ENCODE measurements around the gene PEPD. TPM values are rescaled to one million over a fixed set of nuclear protein-coding genes. Genes with fewer than 3 reads are reported as not detected.

The PEPD gene
- total RNA-seq, 2 donors from 2014 or later = 52.2 to 67.9 TPM

- no peaks in the 10 kb centered on the region for H3K9me3 ChIP-seq (ENCODE audit: control insufficient read depth, low read length)
- no peaks in the 10 kb centered on the region for H3K27me3 ChIP-seq (ENCODE audit: control insufficient read depth, insufficient read depth, low read length, poor library complexity, severe bottlenecking)
- Mint-ChIP-seq H3K27me3 (ENCODE audit: insufficient read depth) (no peaks in the 10 kb centered on the region), H3K36me3 (ENCODE audit: low read depth) (peaks cover 8% of the 10 kb centered on the region), H3K4me3 (no peak overlapping the region), H3K9me3 (no peaks in the 10 kb centered on the region), H3K4me1 (no peaks in the 10 kb centered on the region), H3K27ac (no peak overlapping the region)
- WGBS, 2 experiments (ENCODE audit: insufficient coverage in 1 of 2, insufficient read length in 1 of 2) = 88 to 95% methylated on average over 18 to 24 of the region's 24 CpGs
- H3K36me3 ChIP-seq (ENCODE audit: control insufficient read depth, insufficient read depth, low read length) = peaks cover 21% of the 10 kb centered on the region
- H3K4me1 ChIP-seq (ENCODE audit: control insufficient read depth, insufficient read depth, low read length) = no peaks in the 10 kb centered on the region
- H3K4me3 ChIP-seq (ENCODE audit: low read length) = no peak overlapping the region
- no peak overlapping the region for H3K27ac ChIP-seq (ENCODE audit: low read depth, low read length)
- no peak overlapping the region for H3K9ac ChIP-seq (ENCODE audit: extremely low read depth, low read length, poor library complexity, severe bottlenecking)
- no peak for TF ChIP-seq CTCF (conservative IDR thresholded peaks at IDR 0.05)
- peak; percentile 35 for DNase-seq
These were observed 60.1 kb downstream of the PEPD start for GRCh38 chr19:33461256-33462111.

DNA sequence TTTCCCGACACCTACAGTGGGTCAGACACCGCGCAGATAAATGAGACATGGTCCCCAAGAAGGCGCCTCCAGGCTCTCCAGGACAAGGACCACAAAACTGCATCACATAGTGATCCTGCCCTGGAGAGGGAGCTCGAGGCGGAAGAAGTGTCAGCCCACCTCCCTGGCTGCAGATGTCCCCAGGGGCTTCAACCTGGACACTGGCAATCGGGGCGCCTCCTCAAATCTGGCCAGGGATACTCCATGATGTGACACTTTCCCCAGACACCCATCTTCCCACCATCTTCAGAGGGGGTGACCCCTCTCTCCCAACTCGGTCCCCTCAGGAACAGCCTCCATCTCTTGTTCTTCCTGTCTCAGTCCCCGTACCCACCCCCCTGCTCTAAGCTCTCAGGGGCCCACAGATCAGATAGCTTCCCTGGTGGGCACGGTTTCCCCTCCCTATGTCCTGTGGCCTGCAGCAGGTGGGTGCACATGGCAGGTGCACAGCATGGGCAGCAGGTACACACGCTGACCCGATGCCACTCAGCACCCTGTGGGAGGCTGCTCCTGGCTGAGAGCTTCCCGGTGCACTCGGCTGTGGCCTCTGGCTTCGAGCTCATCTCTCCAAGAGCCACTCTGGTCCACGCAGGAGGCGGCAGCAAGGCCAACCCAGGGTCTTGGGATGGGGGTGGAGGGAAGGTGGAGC lies 61.2 kb downstream of the PEPD start:
- Mint-ChIP-seq H3K36me3 (ENCODE audit: low read depth) (peaks cover 8% of the 10 kb centered on the region), H3K9me3 (no peaks in the 10 kb centered on the region), H3K27me3 (ENCODE audit: insufficient read depth) (no peaks in the 10 kb centered on the region), H3K4me1 (no peaks in the 10 kb centered on the region), H3K4me3 (no peak overlapping the region), H3K27ac (no peak overlapping the region)
- Histone ChIP-seq H3K36me3 (ENCODE audit: control insufficient read depth, insufficient read depth, low read length) (peaks cover 21% of the 10 kb centered on the region), H3K4me1 (ENCODE audit: control insufficient read depth, insufficient read depth, low read length) (no peaks in the 10 kb centered on the region), H3K9ac (ENCODE audit: extremely low read depth, low read length, poor library complexity, severe bottlenecking) (no peak overlapping the region), H3K9me3 (ENCODE audit: control insufficient read depth, low read length) (no peaks in the 10 kb centered on the region), H3K27me3 (ENCODE audit: control insufficient read depth, insufficient read depth, low read length, poor library complexity, severe bottlenecking) (no peaks in the 10 kb centered on the region), H3K4me3 (ENCODE audit: low read length) (no peak overlapping the region), H3K27ac (ENCODE audit: low read depth, low read length) (no peak overlapping the region)
- TF ChIP-seq CTCF (conservative IDR thresholded peaks at IDR 0.05) = no peak
- peak; percentile 29 for DNase-seq
- WGBS, 2 experiments (ENCODE audit: insufficient coverage in 1 of 2, insufficient read length in 1 of 2) = 90 to 98% methylated on average over 7 to 18 of the region's 18 CpGs

DNA sequence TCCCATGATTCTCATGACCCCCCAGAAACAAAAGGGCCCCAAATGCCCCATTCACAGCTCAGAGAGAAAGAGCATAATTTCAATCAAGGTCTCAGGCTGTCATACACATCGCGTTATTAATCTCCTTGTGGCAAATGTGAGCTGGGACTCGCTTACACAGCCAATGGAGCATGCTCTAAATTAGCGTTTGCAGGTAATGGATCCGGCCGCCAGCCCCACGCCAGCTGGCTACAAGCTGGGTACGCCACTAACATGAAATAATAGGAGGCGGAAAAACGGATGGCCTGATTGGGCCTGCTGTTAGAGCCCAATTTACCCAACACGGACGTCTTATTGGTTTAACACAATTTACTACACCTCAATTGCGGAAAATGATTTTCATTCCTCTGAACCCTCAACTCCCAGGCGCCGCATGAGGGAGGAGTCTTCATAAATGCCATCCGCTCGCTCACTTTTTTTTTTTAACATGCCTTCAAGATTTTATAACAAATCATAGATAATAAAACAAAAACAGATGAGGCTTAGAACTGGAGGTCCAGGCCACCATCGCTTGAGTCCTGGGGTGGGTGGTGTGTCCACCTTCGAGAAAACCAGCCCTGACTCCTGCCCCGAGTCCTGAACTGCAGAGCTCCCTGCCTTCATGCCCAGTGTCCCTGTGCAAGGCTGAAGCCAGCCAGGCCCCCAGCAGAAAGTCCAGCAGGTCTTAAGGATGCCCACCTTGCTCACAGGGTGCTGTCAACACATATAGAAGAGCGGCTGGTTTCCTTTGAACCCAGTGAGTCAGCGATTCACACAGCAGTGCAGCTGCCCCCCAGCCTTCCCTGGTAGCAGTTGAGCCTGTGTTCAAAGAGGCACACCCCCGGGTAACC lies 62.1 kb downstream of the PEPD start:
- no peak overlapping the region for H3K9ac ChIP-seq (ENCODE audit: extremely low read depth, low read length, poor library complexity, severe bottlenecking)
- peaks cover 21% of the 10 kb centered on the region for H3K36me3 ChIP-seq (ENCODE audit: control insufficient read depth, insufficient read depth, low read length)
- DNase-seq = peak; percentile 31
- H3K4me1 Mint-ChIP-seq = peaks cover 5% of the 10 kb centered on the region
- peaks cover 8% of the 10 kb centered on the region for H3K36me3 Mint-ChIP-seq (ENCODE audit: low read depth)
- peak overlapping the region; percentile 18 for H3K27ac Mint-ChIP-seq
- H3K9me3 Mint-ChIP-seq = no peaks in the 10 kb centered on the region
- no peaks in the 10 kb centered on the region for H3K27me3 ChIP-seq (ENCODE audit: control insufficient read depth, insufficient read depth, low read length, poor library complexity, severe bottlenecking)
- H3K9me3 ChIP-seq (ENCODE audit: control insufficient read depth, low read length) = no peaks in the 10 kb centered on the region
- WGBS, 2 experiments (ENCODE audit: insufficient coverage in 1 of 2, insufficient read length in 1 of 2) = 92 to 93% methylated on average over 21 to 23 of the region's 23 CpGs
- no peak overlapping the region for H3K4me3 ChIP-seq (ENCODE audit: low read length)
- no peaks in the 10 kb centered on the region for H3K4me1 ChIP-seq (ENCODE audit: control insufficient read depth, insufficient read depth, low read length)
- no peak overlapping the region for H3K4me3 Mint-ChIP-seq
- peak overlapping the region; percentile 2 for H3K27ac ChIP-seq (ENCODE audit: low read depth, low read length)
- no peak for TF ChIP-seq CTCF (conservative IDR thresholded peaks at IDR 0.05)
- H3K27me3 Mint-ChIP-seq (ENCODE audit: insufficient read depth) = no peaks in the 10 kb centered on the region

All from endodermal cell (in vitro differentiated cells).